Activated CD8-positive, alpha-beta T cell treated with anti-CD3 and anti-CD28 coated beads, Interleukin-2, amount 10 ng/mL, durations not matched to agents 7 days and 5 days (primary cell): ENCODE results near the gene PMEL. TPM values are rescaled to one million over a fixed set of nuclear protein-coding genes. Genes with fewer than 3 reads are reported as not detected.
"Not testable (repeated sequence)": the region's sequence is repeated elsewhere in the genome, so short reads cannot be mapped to it uniquely, and the experiment has no call there.

Source experiments
- ATAC-seq: fragments of 150-1000 bp; cut with Tn5 transposase; one replicate; pipeline ENCODE4 v1.10.0; 2021; ENCODE audit warnings: moderate library complexity
- CTCF ChIA-PET: fragments of 350-600 bp; sonication (Branson Sonifier 250); formaldehyde crosslinking; loops from one replicate; lab custom pipeline; 2021; ENCODE audit warnings: antibody characterized with exemption; lab: Charles Lee
- POLR2A ChIA-PET: fragments of 350-600 bp; sonication (Branson Sonifier 250); formaldehyde crosslinking; loops from one replicate; lab custom pipeline; 2021; ENCODE audit warnings: antibody characterized with exemption; lab: Charles Lee
- DNase-seq: peaks from one replicate; pipeline ENCODE4 v3.0.0-alpha.2; 2020
- H3K27ac Mint-ChIP-seq: one replicate; pipeline ENCODE4 v1.8.0; 2021; ENCODE audit warnings: mild to moderate bottlenecking, mixed read lengths
- H3K27me3 Mint-ChIP-seq: one replicate; pipeline ENCODE4 v1.8.0; 2021; ENCODE audit warnings: low read depth, mixed read lengths
- H3K36me3 Mint-ChIP-seq: one replicate; pipeline ENCODE4 v1.8.0; 2021; ENCODE audit warnings: low read depth, mixed read lengths
- H3K4me1 Mint-ChIP-seq: one replicate; pipeline ENCODE4 v1.8.0; 2021; ENCODE audit warnings: low read depth, mixed read lengths
- H3K4me3 Mint-ChIP-seq: one replicate; pipeline ENCODE4 v1.8.0; 2021; ENCODE audit warnings: mild to moderate bottlenecking, mixed read lengths
- H3K9me3 Mint-ChIP-seq: one replicate; pipeline ENCODE4 v1.8.0; 2022; ENCODE audit warnings: mixed read lengths; ENCODE audit not compliant: insufficient read depth
- total RNA-seq, 2 experiments: library from RNA; stranded (reverse); gene quantifications; one replicate each; pipeline ENCODE4 v1.2.3, GENCODE V29; 2021

PMEL gene
- total RNA-seq, 2 experiments from 2014 or later: 0.10 to 0.55 TPM

DNA sequence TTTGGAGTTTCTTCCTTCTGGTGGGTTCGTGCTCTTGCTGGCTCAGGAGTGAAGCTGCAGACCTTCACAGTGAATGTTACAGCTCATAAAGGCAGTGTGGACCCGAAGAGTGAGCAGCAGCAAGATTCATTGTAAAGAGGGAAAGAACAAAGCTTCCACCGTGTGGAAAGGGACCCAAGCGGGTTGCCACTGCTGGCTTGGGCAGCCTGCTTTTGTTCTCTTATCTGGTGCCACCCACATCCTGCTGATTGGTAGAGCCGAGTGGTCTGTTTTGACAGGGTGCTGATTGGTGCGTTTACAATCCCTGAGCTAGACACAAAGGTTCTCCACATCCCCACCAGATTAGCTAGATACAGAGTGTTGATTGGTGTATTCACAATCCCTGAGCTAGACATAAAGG lies 33.7 kb upstream of the PMEL start:
- Mint-ChIP-seq H3K36me3 (peaks cover 12% of the 10 kb centered on the region), H3K27ac (peak overlapping the region; percentile 58), H3K4me1 (peaks cover 35% of the 10 kb centered on the region)
- not testable (repeated sequence) for ATAC-seq, H3K27me3 Mint-ChIP-seq, H3K4me3 Mint-ChIP-seq, H3K9me3 Mint-ChIP-seq
- DNase-seq: peak; percentile 38
- ChIA-PET CTCF (interaction anchor here (0.8 to 2.5 kb wide), 5 partner anchors 10 to 41 kb away, joined by 3 to 14 read pairs (median 4); no protein-coding TSS in a partner anchor), POLR2A (interaction anchor here (0.6 to 1.0 kb wide), 3 partner anchors 15 to 152 kb away, joined by 3 to 4 read pairs (median 3); no protein-coding TSS in a partner anchor)

DNA sequence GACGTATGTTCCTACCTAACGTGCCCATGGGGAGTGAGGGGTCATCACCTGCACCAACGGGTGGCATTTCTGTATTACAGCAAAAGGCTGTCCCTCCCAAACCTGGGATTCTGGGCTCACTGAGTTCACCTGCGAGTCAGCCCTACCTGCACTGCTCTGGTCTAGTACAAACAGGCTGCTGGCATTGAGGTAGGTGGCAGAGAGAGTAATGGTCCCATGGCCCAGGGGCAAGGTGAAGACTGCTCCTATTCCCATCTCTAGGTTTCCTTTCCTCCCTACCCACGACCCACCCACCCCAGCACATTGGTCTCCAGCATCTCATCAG lies 31.7 kb upstream of the PMEL start:
- DNase-seq (no peak), ATAC-seq (no peak)
- Mint-ChIP-seq H3K36me3 (peaks cover 25% of the 10 kb centered on the region), H3K9me3 (no peaks in the 10 kb centered on the region), H3K4me3 (peak overlapping the region; percentile 76), H3K4me1 (peaks cover 37% of the 10 kb centered on the region), H3K27me3 (no peaks in the 10 kb centered on the region), H3K27ac (peak overlapping the region; percentile 2)
- CTCF ChIA-PET: interaction anchor here (0.8 to 5.3 kb wide), 14 partner anchors 9 to 121 kb away, joined by 3 to 109 read pairs (median 18); partner anchors contain the start of genes IKZF4, PA2G4 and RAB5B
- POLR2A ChIA-PET: interaction anchor here (0.7 to 1.3 kb wide), 6 partner anchors 10 to 250 kb away, joined by 3 to 5 read pairs (median 4); partner anchors contain the start of gene RAB5B

DNA sequence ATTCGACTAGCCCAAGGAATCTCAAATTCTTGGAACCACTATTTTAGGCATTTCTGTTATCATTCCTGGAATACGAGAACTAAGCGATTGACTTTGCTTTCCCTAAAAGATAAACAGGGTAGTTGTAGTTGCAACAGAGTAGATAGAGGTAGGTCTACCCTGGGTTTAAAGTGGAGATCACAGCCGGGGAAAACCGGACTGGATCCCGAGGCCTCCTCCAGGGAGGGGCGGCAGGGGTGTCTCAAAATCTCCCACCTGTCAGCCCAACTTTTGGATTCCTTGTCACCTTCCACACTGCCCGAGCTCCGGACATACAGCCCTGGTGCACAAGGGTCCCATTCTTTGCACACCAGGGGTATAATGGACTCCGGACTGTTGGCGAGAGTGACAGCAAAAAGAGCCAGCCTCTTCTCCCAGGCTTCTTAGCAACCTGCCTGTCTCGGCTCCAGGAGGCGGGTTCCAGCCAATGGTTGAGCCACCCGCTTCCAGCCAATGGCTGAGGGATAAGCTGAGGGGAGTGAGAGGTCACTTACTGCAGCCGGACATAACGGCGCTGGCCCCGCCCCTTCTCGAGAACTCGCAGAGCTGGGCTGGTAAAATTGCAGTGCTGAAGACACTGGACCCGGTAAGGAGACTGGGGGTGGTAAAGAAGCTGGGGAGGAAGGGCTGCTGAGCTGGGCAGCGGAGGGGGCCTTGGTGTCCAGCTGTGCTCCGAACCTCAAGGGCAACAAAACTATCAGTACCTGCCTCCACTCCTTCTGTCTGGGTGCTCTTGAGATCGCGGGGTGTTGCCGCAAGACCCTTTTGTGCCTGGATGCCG lies 31.1 kb upstream of the PMEL start, which contains the start of gene SUOX:
TSS of gene SUOX (plus strand) at position 562 of the 820 bp plus-strand sequence. CDS start 4,946 bp downstream, outside the sequence.
- H3K36me3 Mint-ChIP-seq: peaks cover 30% of the 10 kb centered on the region
- ChIA-PET POLR2A (interaction anchor here (0.7 to 2.5 kb wide), 11 partner anchors 11 to 258 kb away, joined by 3 to 10 read pairs (median 4); partner anchors contain the start of genes PA2G4 and RAB5B), CTCF (interaction anchor here (0.8 to 5.3 kb wide), 39 partner anchors 9 to 267 kb away, joined by 3 to 109 read pairs (median 6); partner anchors contain the start of genes ESYT1, IKZF4, ORMDL2 and PA2G4)
- H3K4me3 Mint-ChIP-seq: peak within 1 kb of the TSS; percentile 76
- peak within 1 kb of the TSS; percentile 58 for H3K27ac Mint-ChIP-seq
- ATAC-seq: peak; percentile 73
- no peaks in the 10 kb centered on the region for H3K27me3 Mint-ChIP-seq
- H3K9me3 Mint-ChIP-seq: no peaks in the 10 kb centered on the region
- peak; percentile 63 for DNase-seq
- peaks cover 37% of the 10 kb centered on the region for H3K4me1 Mint-ChIP-seq

DNA sequence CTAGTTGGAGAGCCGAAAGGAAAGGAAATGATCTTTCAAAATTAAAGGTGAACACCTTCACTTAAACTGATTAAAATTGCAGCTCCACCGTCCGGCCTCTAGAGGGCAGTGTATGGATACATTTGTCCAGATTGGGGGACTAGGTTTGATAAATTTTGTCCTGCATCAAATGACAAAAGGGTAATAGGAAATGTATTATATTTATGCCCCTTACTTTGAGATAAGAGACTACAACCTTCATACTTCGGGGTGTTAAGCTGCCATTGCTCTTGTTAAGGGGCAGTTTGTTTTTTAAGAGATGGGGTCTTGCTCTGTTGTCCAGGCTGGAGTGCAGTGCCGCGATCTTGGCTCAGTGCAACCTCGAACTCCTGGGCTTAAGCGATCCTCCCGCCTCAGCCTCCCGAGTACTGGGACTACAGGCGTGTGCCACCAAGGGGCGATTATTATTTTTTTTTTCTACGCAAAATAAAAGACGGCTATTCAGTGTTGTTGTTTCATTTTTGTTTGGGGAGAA lies 30.4 kb upstream of the PMEL start:
- Mint-ChIP-seq H3K36me3 (peaks cover 35% of the 10 kb centered on the region), H3K27ac (peak overlapping the region; percentile 58), H3K4me3 (peak overlapping the region; percentile 76), H3K27me3 (no peaks in the 10 kb centered on the region), H3K4me1 (peaks cover 37% of the 10 kb centered on the region), H3K9me3 (no peaks in the 10 kb centered on the region)
- peak; percentile 85 for DNase-seq
- ChIA-PET CTCF (interaction anchor here (0.6 to 5.3 kb wide), 49 partner anchors 9 to 266 kb away, joined by 3 to 109 read pairs (median 5); partner anchors contain the start of genes ESYT1, IKZF4, ORMDL2 and PA2G4), POLR2A (interaction anchor here (0.8 to 2.5 kb wide), 8 partner anchors 10 to 258 kb away, joined by 3 to 10 read pairs (median 5); partner anchors contain the start of gene PA2G4)
- ATAC-seq: peak; percentile 81

DNA sequence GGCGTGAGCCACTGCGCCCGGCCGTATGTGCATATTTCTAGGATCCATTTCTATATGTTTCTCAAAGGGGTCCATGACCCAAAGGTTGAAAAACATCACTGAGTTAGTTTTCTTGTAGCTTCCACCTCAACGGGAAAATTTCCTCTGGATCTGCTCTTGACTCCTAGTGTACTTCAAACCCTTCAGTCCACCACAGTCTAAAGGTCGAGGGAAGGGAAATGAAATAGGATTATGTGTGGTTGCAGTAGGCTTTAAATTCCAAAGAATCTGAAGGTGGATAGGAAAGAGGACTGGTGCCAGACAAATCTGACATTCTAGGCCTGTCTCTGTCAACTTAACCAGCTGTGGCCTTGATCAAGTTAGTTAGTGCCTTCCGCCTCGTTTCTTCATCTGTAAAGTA lies 29.5 kb upstream of the PMEL start:
- no peak for DNase-seq
- Mint-ChIP-seq H3K27me3 (no peaks in the 10 kb centered on the region), H3K4me3 (no peak overlapping the region), H3K27ac (no peak overlapping the region), H3K4me1 (peaks cover 37% of the 10 kb centered on the region), H3K36me3 (peaks cover 44% of the 10 kb centered on the region), H3K9me3 (no peaks in the 10 kb centered on the region)
- ATAC-seq: no peak
- CTCF ChIA-PET: interaction anchor here (0.6 to 5.3 kb wide), 45 partner anchors 8 to 257 kb away, joined by 3 to 109 read pairs (median 6); partner anchors contain the start of genes ERBB3, ESYT1, IKZF4 and ORMDL2
- POLR2A ChIA-PET: interaction anchor here (0.8 to 2.5 kb wide), 6 partner anchors 9 to 257 kb away, joined by 3 to 10 read pairs (median 6); partner anchors contain the start of gene PA2G4

DNA sequence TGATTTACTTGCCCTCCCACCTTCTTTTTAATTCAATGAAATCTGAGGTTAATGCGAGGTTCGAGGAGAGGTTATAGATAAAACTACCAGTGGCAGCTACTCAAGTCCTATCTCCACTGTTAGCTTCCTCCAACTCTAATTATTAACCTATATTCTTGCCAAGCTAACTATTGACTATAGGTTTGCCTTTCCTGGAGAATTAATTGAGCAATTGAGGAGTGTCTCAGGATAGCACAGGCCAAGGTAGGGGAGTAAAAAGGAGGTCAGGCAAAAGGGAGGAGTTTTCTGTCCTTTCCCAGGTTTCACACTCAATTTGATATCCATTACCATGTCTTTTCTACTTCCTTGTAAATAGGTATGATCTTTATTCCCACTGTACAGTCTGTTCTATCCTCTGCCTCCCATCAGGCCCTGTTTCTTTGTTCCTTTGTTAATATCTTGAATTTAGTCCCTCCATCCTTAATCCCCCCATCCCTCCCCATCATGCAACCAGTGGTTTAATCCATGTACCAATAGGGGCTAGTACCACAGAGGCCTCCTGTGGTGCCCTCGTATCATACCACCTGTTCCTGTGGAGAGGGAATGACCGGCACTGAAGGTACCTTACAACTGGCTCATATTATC lies 27.5 kb upstream of the PMEL start:
- no peak overlapping the region for H3K4me3 Mint-ChIP-seq
- CTCF ChIA-PET: interaction anchor here (0.7 to 5.3 kb wide), 11 partner anchors 9 to 254 kb away, joined by 3 to 109 read pairs (median 3); no protein-coding TSS in a partner anchor
- no peaks in the 10 kb centered on the region for H3K9me3 Mint-ChIP-seq
- POLR2A ChIA-PET: interaction anchor here (1.0 kb wide), 1 partner anchor 19 kb away, joined by 3 read pairs; no protein-coding TSS in a partner anchor
- DNase-seq: no peak
- H3K4me1 Mint-ChIP-seq: peaks cover 26% of the 10 kb centered on the region
- ATAC-seq: no peak
- peaks cover 55% of the 10 kb centered on the region for H3K36me3 Mint-ChIP-seq
- no peak overlapping the region for H3K27ac Mint-ChIP-seq
- H3K27me3 Mint-ChIP-seq: no peaks in the 10 kb centered on the region

DNA sequence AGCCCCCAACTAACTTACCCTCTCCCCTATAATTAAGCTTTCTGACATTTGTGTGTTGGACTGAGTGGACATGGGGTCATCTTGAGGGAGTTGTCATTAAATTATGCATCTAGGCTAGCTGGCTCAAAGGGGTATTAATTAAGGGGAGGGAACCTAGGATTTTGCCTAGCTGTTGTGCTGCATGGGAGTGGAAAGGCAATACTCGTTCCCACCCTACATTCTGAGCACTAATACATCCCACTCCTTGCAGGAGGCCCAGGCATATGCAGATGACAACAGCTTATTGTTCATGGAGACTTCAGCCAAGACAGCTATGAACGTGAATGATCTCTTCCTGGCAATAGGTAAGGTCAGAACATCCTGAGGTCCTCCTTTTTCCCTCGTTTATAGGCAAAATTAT lies 25.3 kb upstream of the PMEL start:
- peaks cover 55% of the 10 kb centered on the region for H3K36me3 Mint-ChIP-seq
- POLR2A ChIA-PET: no interaction called here
- no peaks in the 10 kb centered on the region for H3K9me3 Mint-ChIP-seq
- peaks cover 5% of the 10 kb centered on the region for H3K4me1 Mint-ChIP-seq
- DNase-seq (no peak), ATAC-seq (no peak)
- no peak overlapping the region for H3K4me3 Mint-ChIP-seq
- no peak overlapping the region for H3K27ac Mint-ChIP-seq
- no peaks in the 10 kb centered on the region for H3K27me3 Mint-ChIP-seq
- CTCF ChIA-PET: interaction anchor here (0.6 to 2.8 kb wide), 10 partner anchors 9 to 253 kb away, joined by 3 to 10 read pairs (median 3); partner anchors contain the start of gene RAB5B

DNA sequence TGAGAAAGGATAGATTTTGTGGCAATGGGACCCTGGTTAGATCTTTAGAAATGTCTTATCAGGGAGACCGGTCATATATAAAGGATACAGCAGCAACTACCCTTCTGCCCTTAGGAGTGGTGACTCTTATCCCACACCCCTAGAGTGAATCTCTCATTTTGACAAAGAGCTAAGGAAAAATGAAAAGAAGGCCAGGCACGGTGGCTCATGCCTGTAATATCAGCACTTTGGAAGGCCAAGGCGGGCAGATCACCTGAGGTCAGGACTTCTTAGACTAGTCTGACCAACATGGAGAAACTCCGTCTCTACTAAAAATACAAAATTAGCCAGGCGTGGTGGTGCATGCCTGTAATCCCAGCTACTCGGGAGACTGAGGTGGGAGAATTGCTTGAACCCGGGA lies 20.1 kb upstream of the PMEL start:
- H3K4me3 Mint-ChIP-seq, DNase-seq, H3K9me3 Mint-ChIP-seq, H3K4me1 Mint-ChIP-seq, H3K27ac Mint-ChIP-seq, H3K27me3 Mint-ChIP-seq, ATAC-seq: not testable (repeated sequence)
- H3K36me3 Mint-ChIP-seq: peaks cover 39% of the 10 kb centered on the region
- CTCF ChIA-PET: interaction anchor here (3.1 kb wide), 1 partner anchor 10 kb away, joined by 30 read pairs; no protein-coding TSS in a partner anchor
- POLR2A ChIA-PET: interaction anchor here (0.6 to 1.7 kb wide), 4 partner anchors 10 to 77 kb away, joined by 3 to 6 read pairs (median 4); partner anchors contain the start of gene RAB5B

DNA sequence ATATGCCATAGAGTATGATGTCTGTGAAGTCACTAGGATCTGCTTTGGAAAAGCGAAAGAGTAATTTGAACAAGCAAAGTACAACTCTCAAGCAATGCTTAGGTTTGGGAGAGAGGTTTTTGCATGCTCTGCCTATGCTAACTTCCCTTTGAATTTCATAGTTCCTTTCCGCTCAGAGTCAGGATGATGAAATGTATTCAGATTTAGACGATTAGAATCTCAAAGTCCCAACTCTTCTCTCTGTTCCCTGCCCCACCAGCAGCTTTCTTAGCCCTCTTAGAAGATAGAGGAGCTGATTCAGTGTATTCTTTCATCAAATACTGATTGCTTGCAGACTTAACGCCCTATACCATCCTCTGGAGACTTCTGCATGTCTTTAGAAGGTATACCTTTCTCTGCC lies 19.5 kb upstream of the PMEL start:
- CTCF ChIA-PET: interaction anchor here (1.0 to 3.1 kb wide), 5 partner anchors 8 to 247 kb away, joined by 3 to 30 read pairs (median 3); partner anchors contain the start of gene RNF41
- Mint-ChIP-seq H3K9me3 (no peaks in the 10 kb centered on the region), H3K36me3 (peaks cover 38% of the 10 kb centered on the region), H3K27ac (no peak overlapping the region), H3K4me3 (no peak overlapping the region), H3K4me1 (peaks cover 6% of the 10 kb centered on the region), H3K27me3 (no peaks in the 10 kb centered on the region)
- ATAC-seq: no peak
- no peak for DNase-seq
- POLR2A ChIA-PET: interaction anchor here (0.6 to 1.7 kb wide), 2 partner anchors 11 to 78 kb away, joined by 3 to 6 read pairs; no protein-coding TSS in a partner anchor

DNA sequence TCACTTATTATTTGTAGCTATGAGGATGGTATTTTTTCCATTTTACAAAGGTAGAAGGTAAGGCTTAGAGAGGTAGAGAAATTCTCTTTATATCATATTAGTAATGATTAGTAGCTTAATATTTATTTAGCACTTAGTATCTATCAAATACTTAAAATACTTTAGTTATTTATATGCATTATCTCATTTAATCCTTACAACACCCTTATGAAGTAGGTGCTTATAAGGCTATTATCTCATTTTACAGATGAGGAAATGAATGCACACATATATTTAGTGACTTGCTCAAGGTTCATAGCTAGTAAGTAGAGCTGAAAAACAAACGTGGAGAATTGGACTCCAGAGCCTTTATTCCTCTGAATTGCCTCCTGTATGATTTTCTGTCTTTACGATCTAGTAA lies 19.0 kb upstream of the PMEL start:
- ATAC-seq (no peak), DNase-seq (no peak)
- Mint-ChIP-seq H3K9me3 (no peaks in the 10 kb centered on the region), H3K4me1 (peaks cover 6% of the 10 kb centered on the region), H3K27ac (no peak overlapping the region), H3K27me3 (no peaks in the 10 kb centered on the region), H3K4me3 (no peak overlapping the region), H3K36me3 (peaks cover 35% of the 10 kb centered on the region)
- ChIA-PET POLR2A (interaction anchor here (1.0 kb wide), 1 partner anchor 14 kb away, joined by 4 read pairs; no protein-coding TSS in a partner anchor), CTCF (interaction anchor here (1.0 to 3.1 kb wide), 6 partner anchors 8 to 247 kb away, joined by 3 to 30 read pairs (median 4); partner anchors contain the start of genes RAB5B and RNF41)
